Fibroblast of skin of back (primary cell): ENCODE results near the gene MYO18A.
A peak's percentile ranks its signal among the peaks of the same experiment; 100 is the strongest.
"Not testable (repeated sequence)": the region's sequence is repeated elsewhere in the genome, so short reads cannot be mapped to it uniquely, and the experiment has no call there.

Source experiments
- DNase-seq: peaks from one replicate; pipeline ENCODE4 v3.0.0-alpha.2; 2013

MYO18A gene

DNA sequence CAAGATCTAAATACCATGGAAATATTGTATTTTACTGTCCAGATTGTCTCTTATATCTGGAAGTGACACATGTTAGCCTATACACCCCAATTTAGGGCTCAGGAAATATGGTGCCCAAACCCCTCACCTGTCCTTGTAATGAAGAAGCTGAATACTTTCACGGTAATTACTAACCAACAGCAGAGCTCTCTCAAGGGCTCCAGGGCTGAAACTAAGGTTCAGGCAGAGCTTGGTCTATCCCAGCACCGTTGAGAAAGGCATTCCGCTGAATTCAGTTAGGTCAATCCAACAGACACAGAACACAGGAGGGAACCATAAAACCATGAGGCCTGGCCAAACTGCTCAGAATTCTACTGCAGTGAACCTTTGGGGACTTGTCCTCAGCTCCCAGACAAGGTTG lies 14.9 kb downstream of the MYO18A start:
- DNase-seq, result no peak

DNA sequence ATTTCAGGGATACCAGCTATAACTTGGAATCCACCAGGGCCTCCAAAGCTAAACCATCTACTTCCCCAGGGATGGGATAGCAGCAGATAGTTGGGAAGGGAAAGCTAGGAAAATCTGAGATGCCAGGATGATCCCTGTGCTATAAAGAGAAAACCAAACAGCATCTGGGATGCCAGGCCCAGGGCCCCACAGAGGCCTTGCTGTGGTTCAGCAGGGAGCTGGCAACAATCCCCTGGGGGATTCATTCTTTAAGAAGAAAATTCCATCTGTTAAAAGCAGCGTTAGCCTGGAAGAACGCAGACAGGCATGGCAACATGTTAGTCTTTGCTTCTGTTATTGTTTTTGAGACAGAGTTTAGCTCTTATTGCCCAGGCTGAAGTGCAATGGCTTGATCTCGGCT lies 16.6 kb downstream of the MYO18A start:
- DNase-seq, result peak; percentile 87

DNA sequence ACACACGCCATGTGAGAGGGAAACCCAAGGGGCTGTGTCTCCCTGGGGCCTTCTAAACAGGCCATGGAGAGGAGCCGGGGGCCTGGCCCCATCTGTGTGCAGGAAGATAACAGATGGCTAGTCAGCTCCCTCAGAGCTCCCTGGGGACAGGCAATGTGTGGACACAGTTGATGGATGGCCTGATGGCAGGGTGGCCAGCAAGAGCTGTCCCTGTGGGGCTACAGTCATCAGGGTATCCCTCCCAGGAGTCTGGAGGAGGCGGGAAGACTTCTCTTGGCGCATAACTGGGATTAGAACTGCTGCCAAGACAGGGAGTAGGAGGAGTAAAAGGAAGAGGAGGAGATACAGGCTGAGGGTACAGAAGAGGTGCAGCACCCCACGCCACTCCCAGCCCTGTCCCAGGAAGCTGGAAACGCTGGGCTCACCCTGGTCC lies 17.3 kb downstream of the MYO18A start:
- peak; percentile 79 for DNase-seq

DNA sequence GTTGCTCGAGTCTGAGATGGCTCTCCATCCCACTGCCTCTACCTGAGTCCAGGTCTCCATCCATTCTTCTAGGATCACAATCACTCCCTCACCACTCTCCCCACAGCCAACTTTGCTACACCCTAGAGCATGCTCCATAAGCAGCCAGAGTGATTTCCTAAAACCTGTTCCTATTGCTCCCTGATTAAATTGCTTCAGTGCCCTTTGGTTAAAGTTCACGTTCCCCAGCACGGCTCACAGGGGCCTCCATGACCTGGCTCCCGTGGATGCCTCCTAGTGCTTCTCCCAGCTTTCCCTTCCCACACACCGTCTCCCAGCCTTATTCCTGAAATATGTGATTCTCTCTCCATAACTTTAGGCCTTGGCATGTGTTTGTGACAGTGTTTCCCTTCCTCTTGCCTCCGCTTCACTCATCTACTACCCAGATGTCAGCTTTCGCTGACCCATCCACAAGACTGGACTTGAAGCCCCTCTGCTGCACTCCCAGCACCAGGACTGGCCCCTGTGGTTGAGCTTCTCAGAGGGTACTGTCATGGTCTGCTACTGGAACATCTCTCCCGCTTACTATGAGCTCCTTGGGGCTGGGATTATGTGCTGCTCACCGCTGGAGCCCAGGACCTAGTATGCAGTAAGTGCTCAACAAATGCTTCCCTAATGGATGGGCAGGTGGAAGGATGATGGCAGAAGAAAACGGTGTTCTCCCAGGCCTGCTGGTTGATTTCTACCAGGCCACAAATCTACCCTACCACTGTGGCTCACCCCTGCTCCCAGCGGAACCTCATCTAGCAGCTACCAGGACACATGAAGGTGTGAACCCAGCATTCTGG lies 17.9 kb downstream of the MYO18A start:
- DNase-seq, result no peak

- no peak for DNase-seq
Observed at GRCh38 chr17:29160253-29160652, 19.9 kb downstream of the MYO18A start.

GRCh38 chr17:29159306-29159860 lies 20.8 kb downstream of the MYO18A start:
- DNase-seq, result no peak

DNA sequence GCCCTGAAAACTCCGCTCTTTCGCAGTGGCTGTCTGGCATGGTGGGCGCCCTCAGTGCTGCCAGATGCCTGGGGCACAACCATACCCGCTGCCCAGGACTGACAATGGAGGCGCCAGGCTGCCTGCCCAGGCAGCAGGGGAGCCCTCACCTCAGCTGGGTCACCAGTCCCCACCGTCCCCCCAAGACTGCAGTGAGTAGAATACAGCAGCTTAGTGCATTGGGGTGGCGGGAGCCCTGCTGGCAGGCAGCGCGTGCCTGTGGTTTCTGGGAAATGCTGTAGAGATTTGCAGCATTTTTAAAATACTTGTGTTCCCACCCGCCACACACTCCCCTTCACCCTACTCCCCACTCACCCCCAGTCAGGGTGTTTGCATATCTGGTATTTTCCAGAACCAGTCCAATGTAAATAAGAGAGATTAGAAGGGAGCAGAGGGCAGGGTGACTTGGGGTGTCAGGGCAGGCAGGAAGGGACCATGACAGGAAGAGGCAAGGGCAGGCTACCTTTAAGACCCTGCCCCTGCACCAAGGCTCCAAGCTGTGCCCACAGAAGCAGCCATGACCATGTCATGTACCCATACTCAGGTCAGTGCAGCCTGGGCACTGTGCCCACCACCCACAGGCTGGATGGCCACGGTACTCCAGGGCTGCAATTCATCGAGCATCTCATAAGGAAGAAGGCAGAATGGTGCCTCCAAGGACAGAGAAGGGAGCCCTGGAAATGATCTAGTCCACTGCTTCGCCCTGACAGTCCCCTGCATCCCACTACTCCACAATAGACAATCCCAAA lies 21.5 kb downstream of the MYO18A start:
- DNase-seq, result peak; percentile 78

DNA sequence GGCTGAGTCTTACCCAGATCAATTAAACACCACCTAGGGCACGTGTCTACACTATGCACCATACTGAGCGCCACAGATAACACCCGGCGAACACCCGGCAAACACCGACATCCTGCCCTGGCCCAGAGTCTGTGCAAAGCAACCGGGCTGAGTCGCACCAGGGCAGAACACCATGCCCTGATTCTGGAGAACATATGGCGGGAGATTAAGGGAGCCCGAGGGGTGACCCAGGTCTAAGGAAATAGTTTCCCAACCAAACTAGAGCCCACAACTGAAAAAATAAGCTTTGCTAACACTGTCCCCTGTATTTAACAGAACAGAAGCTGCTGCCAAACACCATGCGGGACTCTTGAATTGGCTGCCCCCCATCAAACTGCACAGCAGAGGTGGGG lies 22.1 kb downstream of the MYO18A start:
- no peak for DNase-seq

GRCh38 chr17:29157310-29157709 lies 22.9 kb downstream of the MYO18A start:
- DNase-seq, result no peak

DNA sequence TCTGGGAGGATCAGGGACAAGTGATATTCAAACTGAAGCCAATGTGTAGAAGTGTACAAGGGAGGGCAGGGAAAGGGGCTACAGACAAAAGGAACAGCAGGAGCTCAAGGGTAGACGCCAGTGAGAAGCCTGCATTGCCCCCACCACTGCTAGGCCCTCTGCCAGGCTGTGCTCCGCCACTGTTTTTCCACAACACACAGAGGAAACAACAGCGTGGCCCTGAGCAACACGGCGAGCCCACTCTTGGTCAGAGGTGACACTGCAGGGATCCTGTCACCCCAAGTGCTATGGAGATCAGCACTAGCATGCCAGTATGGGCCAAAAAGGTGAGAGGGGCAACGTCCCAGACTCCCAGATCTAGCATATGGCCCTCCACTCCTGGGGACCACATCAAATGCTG lies 23.4 kb downstream of the MYO18A start:
- no peak for DNase-seq

GRCh38 chr17:29155966-29156338 lies 24.2 kb downstream of the MYO18A start:
- peak; percentile 91 for DNase-seq

GRCh38 chr17:29155227-29155965 lies 24.8 kb downstream of the MYO18A start:
- DNase-seq, result peak; percentile 59

GRCh38 chr17:29154516-29155226 lies 25.5 kb downstream of the MYO18A start:
- DNase-seq, result no peak

GRCh38 chr17:29151567-29151966 lies 28.6 kb downstream of the MYO18A start:
- DNase-seq, result peak; percentile 76

GRCh38 chr17:29150161-29150560 lies 30.0 kb downstream of the MYO18A start:
- DNase-seq, result no peak

GRCh38 chr17:29149431-29150064 lies 30.6 kb downstream of the MYO18A start:
- no peak for DNase-seq

DNA sequence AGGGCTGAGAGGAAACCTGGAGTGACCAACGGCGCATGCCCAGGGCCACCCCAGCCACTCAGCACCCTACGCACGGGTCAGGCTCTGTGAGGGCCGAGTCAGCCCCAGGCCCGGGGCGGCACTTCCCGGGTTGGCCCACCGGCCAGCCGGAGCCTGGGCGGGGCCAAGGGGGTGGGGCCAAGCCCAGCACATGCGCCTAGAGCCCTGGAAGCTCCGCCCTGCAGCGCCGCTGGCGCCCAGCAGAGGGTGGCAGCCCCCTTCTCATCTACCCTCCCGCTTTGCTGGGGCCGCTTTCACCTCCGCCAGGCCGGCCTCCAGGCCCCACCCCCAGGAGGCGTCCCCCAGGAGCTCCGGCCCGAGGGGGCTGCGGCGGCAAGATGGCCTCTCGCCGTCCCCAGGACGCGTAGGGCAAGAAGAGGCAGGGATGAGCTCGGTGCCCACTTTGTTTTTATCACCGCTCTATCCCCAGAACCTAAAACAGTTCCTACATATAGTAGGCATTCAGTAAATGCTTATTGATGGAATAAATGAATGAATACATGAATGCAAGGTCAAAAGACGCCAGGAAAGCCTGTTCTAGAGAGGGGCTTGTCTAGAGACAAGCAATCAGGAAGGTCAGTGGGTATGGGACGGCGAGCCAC lies 31.3 kb downstream of the MYO18A start:
- DNase-seq, result peak; percentile 88

DNA sequence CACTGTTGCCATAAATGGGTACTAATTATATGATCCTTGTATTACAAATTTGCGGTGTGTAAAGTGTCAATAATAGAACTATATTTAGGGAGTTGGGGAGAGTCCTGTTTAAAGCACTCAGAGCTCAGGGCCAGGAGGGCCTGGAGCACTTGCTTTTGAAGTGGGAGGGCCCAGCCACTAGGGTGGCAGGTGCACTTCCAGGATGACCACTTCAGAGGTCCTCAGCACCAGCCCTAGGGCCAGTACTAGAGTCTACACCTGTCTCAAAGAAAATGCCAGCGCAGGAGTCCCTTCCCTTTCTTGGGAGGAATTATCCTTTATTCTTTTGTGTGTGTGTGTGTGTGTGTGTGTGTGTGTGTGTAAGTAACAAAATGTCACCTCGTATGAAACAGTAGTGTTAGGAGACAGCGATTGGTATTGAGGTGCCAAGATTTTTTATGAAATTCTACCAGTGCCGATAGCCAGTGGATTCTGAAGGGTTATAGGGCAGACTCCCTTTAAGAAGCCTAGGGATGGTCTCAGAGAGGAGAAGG lies 31.9 kb downstream of the MYO18A start:
- DNase-seq, result no peak

GRCh38 chr17:29147682-29148081 lies 32.5 kb downstream of the MYO18A start:
- DNase-seq, result no peak

GRCh38 chr17:29147228-29147627 lies 33.0 kb downstream of the MYO18A start:
- DNase-seq, result not testable (repeated sequence)
